Globus pallidus (tissue), 1 donor: Measurements from ENCODE around the gene ATP13A3.

Experiments
- DNase-seq: peaks from one replicate; pipeline ENCODE4 v3.0.0-alpha.2; 2015; ENCODE audit warnings: low spot score

The ATP13A3 gene

GRCh38 chr3:194475138-194475932, 11.5 kb downstream of the ATP13A3 start:
- DNase-seq, result no peak

GRCh38 chr3:194474675-194475074, 12.1 kb downstream of the ATP13A3 start:
- DNase-seq, result no peak

- DNase-seq, result peak; percentile 56
Observed at GRCh38 chr3:194472290-194472920, 14.4 kb downstream of the ATP13A3 start.

GRCh38 chr3:194471863-194472262, 14.9 kb downstream of the ATP13A3 start:
- DNase-seq, result no peak

- DNase-seq, result no peak
Observed at GRCh38 chr3:194470615-194471014, 16.2 kb downstream of the ATP13A3 start.

GRCh38 chr3:194469977-194470376, 16.8 kb downstream of the ATP13A3 start:
- DNase-seq, result no peak

- no peak for DNase-seq
Observed at GRCh38 chr3:194468086-194468485, 18.7 kb downstream of the ATP13A3 start.

GRCh38 chr3:194466761-194467356, 19.9 kb downstream of the ATP13A3 start:
- no peak for DNase-seq

GRCh38 chr3:194465920-194466570, 20.8 kb downstream of the ATP13A3 start:
- no peak for DNase-seq

GRCh38 chr3:194465246-194465645, 21.6 kb downstream of the ATP13A3 start:
- DNase-seq, result no peak

- DNase-seq, result no peak
Observed at GRCh38 chr3:194464692-194465091, 22.1 kb downstream of the ATP13A3 start.

- DNase-seq, result no peak
Observed at GRCh38 chr3:194462936-194463335, 23.9 kb downstream of the ATP13A3 start.

- DNase-seq, result no peak
Observed at GRCh38 chr3:194460566-194460965, 26.2 kb downstream of the ATP13A3 start.

GRCh38 chr3:194458131-194458530, 28.7 kb downstream of the ATP13A3 start:
- DNase-seq, result no peak

GRCh38 chr3:194455481-194455880, 31.3 kb downstream of the ATP13A3 start:
- DNase-seq, result no peak

- DNase-seq, result no peak
Observed at GRCh38 chr3:194450341-194450740, 36.5 kb downstream of the ATP13A3 start.

GRCh38 chr3:194449913-194450312, 36.9 kb downstream of the ATP13A3 start:
- DNase-seq, result no peak

GRCh38 chr3:194447657-194448056, 39.1 kb downstream of the ATP13A3 start:
- DNase-seq, result no peak

GRCh38 chr3:194447161-194447560, 39.6 kb downstream of the ATP13A3 start:
- DNase-seq, result no peak

GRCh38 chr3:194446754-194447153, 40.0 kb downstream of the ATP13A3 start:
- no peak for DNase-seq

- DNase-seq, result no peak
Observed at GRCh38 chr3:194446172-194446571, 40.6 kb downstream of the ATP13A3 start.

GRCh38 chr3:194443901-194444300, 42.9 kb downstream of the ATP13A3 start:
- no peak for DNase-seq

GRCh38 chr3:194440756-194441155, 46.0 kb downstream of the ATP13A3 start:
- DNase-seq, result no peak
